Measurements from ENCODE around the gene BRSK2.
A peak's percentile ranks its signal among the peaks of the same experiment; 100 is the strongest.
"Not testable (repeated sequence)": the region's sequence is repeated elsewhere in the genome, so short reads cannot be mapped to it uniquely, and the experiment has no call there.

BRSK2 gene

DNA sequence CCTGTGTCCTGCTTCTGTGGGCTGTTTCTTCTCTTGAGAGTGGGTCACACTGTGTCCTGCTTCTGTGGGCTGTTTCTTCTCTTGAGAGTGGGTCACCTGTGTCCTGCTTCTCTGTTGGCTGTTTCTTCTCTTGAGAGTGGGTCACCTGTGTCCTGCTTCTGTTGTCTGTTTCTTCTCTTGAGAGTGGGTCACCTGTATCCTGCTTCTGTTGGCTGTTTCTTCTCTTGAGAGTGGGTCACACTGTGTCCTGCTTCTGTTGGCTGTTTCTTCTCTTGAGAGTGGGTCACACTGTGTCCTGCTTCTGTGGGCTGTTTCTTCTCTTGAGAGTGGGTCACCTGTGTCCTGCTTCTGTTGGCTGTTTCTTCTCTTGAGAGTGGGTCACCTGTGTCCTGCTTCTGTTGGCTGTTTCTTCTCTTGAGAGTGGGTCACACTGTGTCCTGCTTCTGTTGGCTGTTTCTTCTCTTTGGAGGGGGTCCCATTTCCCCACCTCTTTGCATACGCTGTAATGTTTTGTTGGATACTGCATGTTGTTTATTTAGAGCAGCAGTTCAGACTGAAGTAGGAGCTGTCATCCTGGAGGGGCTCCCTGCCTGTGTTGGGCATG lies 28.6 kb downstream of the BRSK2 start:
- DNase-seq; intact Hi-C loops (cut with DNase I): not testable (repeated sequence)

GRCh38 chr11:1419811-1420210 lies 30.1 kb downstream of the BRSK2 start:
- peak; percentile 41 to 92 (median 78) for DNase-seq
- intact Hi-C loops (cut with DNase I), result no loop called here

DNA sequence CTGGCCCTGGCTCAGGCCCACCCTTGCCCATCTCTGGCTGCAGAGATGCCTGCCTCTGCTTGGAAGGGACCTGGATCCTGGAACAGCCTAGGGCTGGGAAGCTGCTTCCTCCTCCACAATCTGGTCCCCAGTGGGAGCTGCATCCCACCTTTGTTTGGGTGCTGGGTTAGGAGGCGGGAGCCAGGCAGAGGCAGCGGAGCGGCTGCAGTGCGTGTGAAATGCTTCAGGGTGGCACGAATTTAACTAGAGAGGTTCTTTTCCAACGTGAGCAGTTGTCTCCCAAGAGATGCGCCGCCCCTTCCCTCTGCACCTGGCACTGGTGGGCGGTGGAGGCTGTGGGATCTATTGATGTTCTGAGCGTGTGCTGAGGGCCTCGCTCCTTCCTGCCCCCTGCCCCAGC lies 31.6 kb downstream of the BRSK2 start:
- intact Hi-C loops (cut with DNase I), result no loop called here
- peak; percentile 38 to 92 (median 76) for DNase-seq

DNA sequence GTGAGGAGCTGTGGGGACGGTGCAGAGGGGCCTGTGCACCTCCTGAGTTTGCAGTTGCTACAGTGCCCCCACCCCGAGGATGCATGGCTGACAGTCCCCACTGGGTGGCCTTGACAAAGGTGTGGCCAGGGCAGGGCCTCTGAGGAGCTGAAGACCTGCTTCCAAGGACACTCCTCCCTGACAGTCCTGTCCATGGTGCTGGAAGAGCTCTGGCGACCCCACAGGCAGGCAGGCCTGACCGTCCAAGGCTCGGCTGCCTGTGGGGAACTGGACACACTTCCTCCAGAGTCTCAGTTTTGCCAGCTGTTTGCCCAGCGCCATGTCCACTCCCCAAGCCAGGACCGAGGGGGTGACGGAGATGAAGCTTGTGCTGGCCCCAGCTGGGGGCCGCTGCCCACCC lies 32.7 kb downstream of the BRSK2 start:
- intact Hi-C loops (cut with DNase I), result no loop called here
- DNase-seq, result no peak

- intact Hi-C loops (cut with DNase I), result no loop called here
- DNase-seq, result no peak
These were observed 33.2 kb downstream of the BRSK2 start for GRCh38 chr11:1422981-1423380.

GRCh38 chr11:1423406-1423805 lies 33.7 kb downstream of the BRSK2 start:
- intact Hi-C loops (cut with DNase I); DNase-seq: not testable (repeated sequence)

DNA sequence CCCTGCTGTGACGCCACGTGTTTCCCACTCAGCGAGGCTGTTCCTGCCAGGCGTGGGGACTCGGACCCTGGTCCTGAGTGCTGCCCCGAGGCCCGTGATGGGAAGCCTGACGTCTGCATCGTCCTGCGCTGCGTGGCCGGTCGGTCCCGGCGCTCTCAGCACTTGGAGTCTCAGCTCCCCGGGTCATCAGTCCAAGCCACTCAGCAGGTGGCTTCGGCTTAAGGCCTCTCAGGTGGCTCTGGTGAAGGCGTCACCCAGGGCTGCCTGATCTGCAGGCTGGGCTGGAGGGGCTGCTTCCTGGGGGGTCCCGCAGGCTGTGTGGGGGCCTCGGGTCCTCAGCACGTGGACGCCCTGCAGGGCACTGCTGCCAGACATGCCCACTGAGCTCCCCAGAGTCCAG lies 35.3 kb downstream of the BRSK2 start:
- intact Hi-C loops (cut with DNase I), result no loop called here
- DNase-seq, result no peak

DNA sequence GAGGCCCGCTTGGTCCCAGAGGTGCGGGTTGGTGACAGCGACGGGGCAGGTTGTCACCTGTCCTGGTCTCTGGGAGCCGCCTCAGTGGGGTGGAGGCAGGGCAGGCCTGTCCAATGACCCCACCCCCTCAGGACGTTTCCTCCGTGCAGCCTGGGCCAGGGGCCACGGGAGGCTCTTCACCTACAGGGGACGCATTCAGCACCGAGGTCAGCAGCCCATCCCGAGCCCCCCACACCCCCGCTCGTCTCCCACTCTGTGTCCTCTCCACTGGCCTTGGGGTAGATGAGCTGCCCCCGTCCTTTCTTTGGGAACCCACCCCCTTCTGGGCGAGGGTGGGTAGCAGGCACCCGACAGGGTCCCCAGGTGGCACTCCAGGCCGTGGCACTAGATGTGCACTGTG lies 35.7 kb downstream of the BRSK2 start:
- intact Hi-C loops (cut with DNase I), result no loop called here
- DNase-seq, result no peak

GRCh38 chr11:1428762-1429316 lies 39.1 kb downstream of the BRSK2 start:
- intact Hi-C loops (cut with DNase I), result no loop called here
- DNase-seq, result no peak

DNA sequence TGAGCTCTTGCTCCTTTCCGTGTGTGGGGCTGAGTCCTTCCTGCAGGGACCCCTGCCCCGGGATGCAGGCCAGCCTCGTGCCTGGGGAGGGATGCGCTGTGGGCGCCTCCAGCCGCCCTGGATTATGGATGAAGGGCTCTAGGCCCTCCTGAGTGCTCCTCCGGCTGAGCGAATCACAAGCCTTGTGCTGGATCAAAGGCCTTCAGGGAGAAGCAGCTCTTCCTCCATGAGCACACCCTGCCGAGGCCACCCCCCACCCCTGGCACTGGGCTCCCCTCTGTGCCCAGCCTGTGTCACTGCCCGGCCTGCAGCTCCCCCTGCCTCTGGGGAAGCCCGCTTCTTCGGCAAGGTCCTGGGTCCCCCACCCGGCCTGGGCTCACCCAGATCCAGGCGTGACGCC lies 43.8 kb downstream of the BRSK2 start:
- no peak for DNase-seq
- intact Hi-C loops (cut with DNase I), result no loop called here

DNA sequence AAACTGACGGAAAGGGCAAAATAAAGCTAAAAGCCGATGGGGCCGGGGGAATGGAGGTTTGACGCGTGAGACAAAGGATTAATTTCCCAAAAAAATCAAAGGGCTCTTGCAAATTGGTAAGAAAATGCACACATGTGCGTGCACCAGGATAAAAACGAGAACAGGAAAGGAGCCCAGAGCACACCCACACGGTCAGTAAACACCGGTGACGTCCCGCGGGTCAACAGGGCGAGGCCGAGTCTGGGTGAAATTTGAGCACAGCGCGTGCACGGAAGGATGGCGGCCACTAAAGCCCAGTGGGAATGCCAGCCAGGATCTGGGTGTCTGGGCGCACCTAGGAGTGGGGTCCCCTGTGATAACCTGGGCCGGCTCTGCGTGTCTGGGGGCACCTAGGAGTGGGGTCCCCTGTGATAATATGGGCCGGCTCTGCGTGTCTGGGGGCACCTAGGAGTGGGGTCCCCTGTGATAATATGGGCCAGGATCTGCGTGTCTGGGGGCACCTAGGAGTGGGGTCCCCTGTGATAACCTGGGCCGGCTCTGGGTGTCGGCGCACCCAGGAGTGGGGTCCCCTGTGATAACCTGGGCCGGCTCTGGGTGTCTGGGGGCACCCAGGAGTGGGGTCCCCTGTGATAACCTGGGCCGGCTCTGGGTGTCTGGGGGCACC lies 44.4 kb downstream of the BRSK2 start:
- no peak for DNase-seq
- intact Hi-C loops (cut with DNase I), result no loop called here

- DNase-seq; intact Hi-C loops (cut with DNase I): not testable (repeated sequence)
These were observed 45.7 kb downstream of the BRSK2 start for GRCh38 chr11:1435479-1435819.

GRCh38 chr11:1435820-1436467 lies 46.2 kb downstream of the BRSK2 start:
- intact Hi-C loops (cut with DNase I), result no loop called here
- peak in 1 of 42 donors; percentile 54 for DNase-seq

- DNase-seq, result no peak
- intact Hi-C loops (cut with DNase I), result no loop called here
These were observed 46.8 kb downstream of the BRSK2 start for GRCh38 chr11:1436468-1437039.

- no peak for DNase-seq
- intact Hi-C loops (cut with DNase I), result no loop called here
These were observed 47.8 kb downstream of the BRSK2 start for GRCh38 chr11:1437500-1437899.

DNA sequence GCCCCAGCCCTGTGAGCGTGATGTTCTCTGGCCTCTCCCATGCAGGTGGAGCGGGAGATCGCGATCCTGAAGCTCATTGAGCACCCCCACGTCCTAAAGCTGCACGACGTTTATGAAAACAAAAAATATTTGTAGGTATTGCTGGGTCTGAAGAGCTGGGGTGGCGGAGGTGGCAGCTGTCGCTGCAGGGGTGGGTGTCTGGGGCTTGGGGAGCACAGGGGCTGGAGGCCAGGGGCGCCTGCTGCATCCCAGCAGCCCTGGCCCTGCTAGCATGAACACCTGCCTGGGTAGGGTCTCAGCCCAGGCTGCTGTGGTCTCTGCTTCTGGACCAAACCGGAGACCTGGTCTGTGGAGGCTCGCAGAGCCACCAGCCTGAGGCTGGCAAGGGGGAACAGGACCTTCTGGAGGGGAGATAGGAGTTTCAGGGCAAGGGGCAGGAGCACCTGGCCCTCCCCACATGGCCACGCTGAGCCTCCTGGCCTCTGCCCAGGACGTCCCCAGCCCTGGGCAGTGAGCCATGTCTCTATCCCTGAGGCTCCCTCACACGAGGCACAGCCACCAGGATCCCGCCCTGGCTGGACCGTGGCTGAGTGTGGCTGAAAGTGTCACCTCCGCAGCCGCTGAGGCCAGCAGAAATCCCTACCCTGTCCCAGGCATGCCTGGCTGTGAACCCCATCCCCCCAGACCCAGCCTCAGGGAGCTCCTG lies 48.7 kb downstream of the BRSK2 start:
- intact Hi-C loops (cut with DNase I), result no loop called here
- no peak for DNase-seq

DNA sequence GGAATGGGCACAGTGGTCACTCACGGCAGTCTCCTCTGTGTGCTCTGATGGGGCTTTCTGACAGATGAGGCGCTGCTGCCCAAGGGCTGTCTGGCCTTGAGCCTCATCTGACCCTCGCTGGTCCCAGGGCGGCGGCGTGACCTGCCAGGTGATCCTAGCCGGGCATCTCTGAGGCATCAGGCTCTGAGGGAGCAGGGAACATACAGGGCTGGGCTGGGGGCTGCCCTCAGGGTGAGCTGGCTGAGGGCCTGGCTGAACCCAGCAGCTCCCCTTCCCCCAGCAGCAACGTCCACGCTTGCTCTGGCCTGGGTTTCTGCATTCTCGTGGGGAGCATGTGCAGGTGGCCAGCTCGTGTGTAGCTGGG lies 49.2 kb downstream of the BRSK2 start:
- DNase-seq, result no peak
- intact Hi-C loops (cut with DNase I), result no loop called here

DNA sequence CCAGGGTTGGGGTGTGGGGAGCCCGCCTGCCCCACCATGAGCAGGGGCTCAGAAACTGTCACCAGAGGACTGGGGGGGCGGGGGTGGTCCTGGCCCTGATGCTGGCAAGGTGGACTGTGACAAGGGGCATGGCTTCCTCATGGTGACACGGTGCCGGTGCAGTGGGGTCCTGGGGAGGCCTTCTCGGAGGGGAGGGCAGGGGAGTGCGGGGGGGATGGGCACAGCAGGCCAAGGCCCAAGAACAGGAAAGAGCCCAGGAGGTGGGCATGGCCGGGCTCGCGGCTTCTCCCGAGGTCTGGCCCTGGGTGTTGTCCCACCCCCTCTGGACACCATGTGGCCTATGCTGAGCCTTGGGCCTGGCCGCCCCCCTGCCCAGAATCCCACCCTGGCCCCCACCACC lies 49.6 kb downstream of the BRSK2 start:
- intact Hi-C loops (cut with DNase I), result no loop called here
- DNase-seq, result no peak

- no peak for DNase-seq
- intact Hi-C loops (cut with DNase I), result no loop called here
These were observed 50.3 kb downstream of the BRSK2 start for GRCh38 chr11:1440066-1440465.

DNA sequence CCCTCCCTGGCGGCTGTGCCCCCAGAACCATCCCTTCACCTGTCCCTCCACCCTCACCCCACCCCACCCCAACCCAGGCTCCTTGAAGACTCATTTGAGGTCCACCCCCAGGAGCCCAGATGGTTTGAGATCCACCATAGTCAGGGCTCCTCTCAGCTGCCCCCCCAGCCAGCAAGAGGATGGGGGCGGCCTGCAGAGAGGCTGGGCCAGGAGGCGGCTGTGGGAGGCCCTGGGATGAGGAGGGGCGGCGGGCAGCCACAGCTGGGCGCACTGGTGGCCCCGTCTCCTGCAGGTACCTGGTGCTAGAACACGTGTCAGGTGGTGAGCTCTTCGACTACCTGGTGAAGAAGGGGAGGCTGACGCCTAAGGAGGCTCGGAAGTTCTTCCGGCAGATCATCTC lies 50.8 kb downstream of the BRSK2 start:
- no peak for DNase-seq
- intact Hi-C loops (cut with DNase I), result no loop called here

Measured in head of caudate nucleus (tissue), 42 donors.